ENCODE measurements around the gene TCEANC2. TPM values are rescaled to one million over a fixed set of nuclear protein-coding genes. Genes with fewer than 3 reads are reported as not detected.

TCEANC2 gene
- total RNA-seq, 4 donors from 2014 or later = 2.6 to 9.5 (median 7.0) TPM

GRCh38 chr1:54108156-54108555 lies 54.7 kb downstream of the TCEANC2 start:
- H3K4me1 ChIP-seq = no peaks in the 10 kb centered on the region
- no peaks in the 10 kb centered on the region for H3K27me3 ChIP-seq
- ATAC-seq (no peak), DNase-seq (no peak)
- no peaks in the 10 kb centered on the region for H3K36me3 ChIP-seq
- intact Hi-C loops (cut with DNase I; ENCODE audit: low total_unique reads) = no loop called here
- in situ Hi-C loops (cut with MboI; ENCODE audit: low sequenced_read_pairs in 4 of 4) = loop anchor here in 1 of 4 donors (25.0 kb wide), 1 partner anchor 704 kb away; the partner anchor contains the start of gene TTC22
- no peak overlapping the region for H3K27ac ChIP-seq
- TF ChIP-seq, protein P1, sequence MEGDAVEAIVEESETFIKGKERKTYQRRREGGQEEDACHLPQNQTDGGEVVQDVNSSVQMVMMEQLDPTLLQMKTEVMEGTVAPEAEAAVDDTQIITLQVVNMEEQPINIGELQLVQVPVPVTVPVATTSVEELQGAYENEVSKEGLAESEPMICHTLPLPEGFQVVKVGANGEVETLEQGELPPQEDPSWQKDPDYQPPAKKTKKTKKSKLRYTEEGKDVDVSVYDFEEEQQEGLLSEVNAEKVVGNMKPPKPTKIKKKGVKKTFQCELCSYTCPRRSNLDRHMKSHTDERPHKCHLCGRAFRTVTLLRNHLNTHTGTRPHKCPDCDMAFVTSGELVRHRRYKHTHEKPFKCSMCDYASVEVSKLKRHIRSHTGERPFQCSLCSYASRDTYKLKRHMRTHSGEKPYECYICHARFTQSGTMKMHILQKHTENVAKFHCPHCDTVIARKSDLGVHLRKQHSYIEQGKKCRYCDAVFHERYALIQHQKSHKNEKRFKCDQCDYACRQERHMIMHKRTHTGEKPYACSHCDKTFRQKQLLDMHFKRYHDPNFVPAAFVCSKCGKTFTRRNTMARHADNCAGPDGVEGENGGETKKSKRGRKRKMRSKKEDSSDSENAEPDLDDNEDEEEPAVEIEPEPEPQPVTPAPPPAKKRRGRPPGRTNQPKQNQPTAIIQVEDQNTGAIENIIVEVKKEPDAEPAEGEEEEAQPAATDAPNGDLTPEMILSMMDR (IDR thresholded peaks at IDR 0.05 in 4 of 5, conservative IDR thresholded peaks at IDR 0.05 in 1 of 5) = no peak
- TF ChIP-seq POLR2A (IDR thresholded peaks at IDR 0.05) = no peak
- H3K9me3 ChIP-seq = no peaks in the 10 kb centered on the region
- no peak overlapping the region for H3K4me3 ChIP-seq

DNA sequence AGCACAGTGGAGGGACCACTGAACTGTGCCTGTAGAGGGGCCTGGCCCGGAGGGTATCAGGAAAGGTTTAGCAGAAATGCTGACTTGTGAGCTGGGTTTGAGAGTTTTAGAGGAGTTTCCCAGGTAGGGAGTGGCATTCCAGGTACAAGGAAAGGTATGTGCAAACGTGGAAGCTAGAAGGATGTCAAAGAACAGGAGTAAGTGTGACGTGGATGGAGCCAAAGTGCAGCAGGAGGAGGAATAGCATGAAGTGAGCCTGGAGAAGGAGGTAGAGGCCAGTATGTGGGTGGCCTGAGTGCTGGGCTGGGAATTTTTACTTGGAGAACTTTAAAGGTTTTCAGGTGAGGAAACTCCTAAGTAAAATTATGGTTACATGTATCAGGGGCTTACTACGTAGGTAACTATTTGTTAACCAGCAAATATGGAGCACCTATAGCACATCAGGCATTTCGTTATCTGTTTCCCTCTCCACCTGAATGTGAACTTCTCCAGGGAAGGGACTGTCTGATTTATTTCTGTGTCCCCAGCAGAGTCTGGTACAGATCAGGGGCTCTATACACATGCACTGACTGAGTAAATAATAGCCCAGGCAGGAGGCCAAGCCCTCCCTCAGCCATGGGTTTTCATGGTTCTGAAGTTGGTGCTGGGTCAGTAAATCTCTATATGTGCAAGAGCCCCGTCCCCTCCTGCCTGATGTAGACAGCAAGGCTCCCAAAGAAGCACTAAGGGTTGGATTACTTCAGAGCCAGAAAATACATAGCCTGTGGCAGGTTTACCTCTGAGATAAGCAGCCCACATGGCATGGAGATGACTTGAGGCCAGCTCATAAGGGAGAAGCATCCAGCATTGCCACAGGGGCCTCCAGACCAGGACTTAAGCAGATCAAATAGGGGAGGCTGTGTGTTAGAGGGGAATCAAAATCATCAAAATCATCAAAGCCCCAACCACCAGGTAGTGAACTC lies 56.0 kb downstream of the TCEANC2 start:
- in situ Hi-C loops (cut with MboI; ENCODE audit: low sequenced_read_pairs in 4 of 4) (loop anchor here in 1 of 4 donors (25.0 kb wide), 1 partner anchor 703 kb away; the partner anchor contains the start of gene TTC22), intact Hi-C loops (cut with DNase I; ENCODE audit: low total_unique reads) (no loop called here)
- Histone ChIP-seq H3K4me3 (no peak overlapping the region), H3K4me1 (peaks cover 0 to 5% of the 10 kb centered on the region in 2 donors), H3K27ac (no peak overlapping the region), H3K36me3 (no peaks in the 10 kb centered on the region), H3K27me3 (no peaks in the 10 kb centered on the region), H3K9me3 (no peaks in the 10 kb centered on the region)
- no peak for TF ChIP-seq POLR2A (IDR thresholded peaks at IDR 0.05)
- TF ChIP-seq, protein P1 (IDR thresholded peaks at IDR 0.05 in 4 of 5, conservative IDR thresholded peaks at IDR 0.05 in 1 of 5) = no peak
- DNase-seq (no peak), ATAC-seq (no peak)

- intact Hi-C loops (cut with DNase I; ENCODE audit: low total_unique reads) = no loop called here
- Histone ChIP-seq H3K27ac (no peak overlapping the region), H3K27me3 (no peaks in the 10 kb centered on the region), H3K9me3 (no peaks in the 10 kb centered on the region), H3K36me3 (no peaks in the 10 kb centered on the region), H3K4me1 (peaks cover 6 to 14% of the 10 kb centered on the region in 2 donors), H3K4me3 (no peak overlapping the region)
- ATAC-seq (no peak), DNase-seq (no peak)
- TF ChIP-seq, protein P1 (IDR thresholded peaks at IDR 0.05 in 4 of 5, conservative IDR thresholded peaks at IDR 0.05 in 1 of 5) = no peak
- TF ChIP-seq POLR2A (IDR thresholded peaks at IDR 0.05) = no peak
- in situ Hi-C loops (cut with MboI; ENCODE audit: low sequenced_read_pairs in 4 of 4) = loop anchor here in 1 of 4 donors (25.0 kb wide), 1 partner anchor 701 kb away; the partner anchor contains the start of gene TTC22
Measured at GRCh38 chr1:54110996-54111395, 57.6 kb downstream of the TCEANC2 start.

GRCh38 chr1:54111624-54112023 lies 58.2 kb downstream of the TCEANC2 start:
- in situ Hi-C loops (cut with MboI; ENCODE audit: low sequenced_read_pairs in 4 of 4) = loop anchor here in 1 of 4 donors (25.0 kb wide), 1 partner anchor 701 kb away; the partner anchor contains the start of gene TTC22
- no peak for DNase-seq
- intact Hi-C loops (cut with DNase I; ENCODE audit: low total_unique reads) = no loop called here
- no peak overlapping the region for H3K4me3 ChIP-seq
- H3K27ac ChIP-seq = no peak overlapping the region
- no peak for TF ChIP-seq POLR2A (IDR thresholded peaks at IDR 0.05)
- TF ChIP-seq, protein P1 (IDR thresholded peaks at IDR 0.05 in 4 of 5, conservative IDR thresholded peaks at IDR 0.05 in 1 of 5) = no peak
- no peak for ATAC-seq
- H3K4me1 ChIP-seq = peaks cover 6 to 14% of the 10 kb centered on the region in 2 donors
- no peaks in the 10 kb centered on the region for H3K9me3 ChIP-seq
- H3K27me3 ChIP-seq = no peaks in the 10 kb centered on the region
- no peaks in the 10 kb centered on the region for H3K36me3 ChIP-seq
